ENCODE results near the gene RAB8B.

RAB8B gene

DNA sequence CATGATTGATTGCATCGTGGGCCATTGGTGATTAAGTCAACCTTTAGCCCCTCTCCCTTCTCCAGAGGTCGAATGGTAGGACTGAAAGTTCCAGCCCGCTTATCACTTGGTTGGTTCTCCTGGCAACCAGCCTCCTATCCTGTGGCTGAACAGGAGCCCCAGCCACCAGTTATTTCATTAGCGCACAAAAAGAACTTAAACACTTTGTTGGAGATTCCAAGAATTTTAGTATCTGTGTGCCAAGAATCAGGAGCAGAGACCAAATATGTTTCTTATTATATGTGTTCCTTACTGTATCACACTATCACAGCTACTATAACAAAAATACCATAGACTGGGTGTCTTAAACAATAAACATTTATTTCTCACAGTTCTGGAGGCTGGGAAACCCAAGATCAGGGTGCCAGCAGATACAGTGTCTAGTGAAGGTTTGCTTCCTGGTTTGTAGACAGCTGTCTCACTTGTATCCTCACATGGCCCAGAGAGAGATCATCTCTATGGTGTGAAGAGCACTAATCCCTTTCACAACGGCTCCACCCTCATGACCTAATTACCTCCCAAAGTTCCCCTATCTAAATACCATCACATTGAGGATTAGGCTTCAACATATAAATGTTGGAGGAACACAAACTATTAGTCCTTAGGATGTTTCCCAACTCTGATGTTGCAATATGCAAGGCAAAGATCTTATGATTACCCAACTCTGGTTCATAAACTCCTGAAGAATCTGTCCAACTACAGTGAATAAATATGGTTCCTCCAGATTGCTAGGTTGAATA lies 57.5 kb downstream of the RAB8B start:
- TF ChIP-seq, protein P1, sequence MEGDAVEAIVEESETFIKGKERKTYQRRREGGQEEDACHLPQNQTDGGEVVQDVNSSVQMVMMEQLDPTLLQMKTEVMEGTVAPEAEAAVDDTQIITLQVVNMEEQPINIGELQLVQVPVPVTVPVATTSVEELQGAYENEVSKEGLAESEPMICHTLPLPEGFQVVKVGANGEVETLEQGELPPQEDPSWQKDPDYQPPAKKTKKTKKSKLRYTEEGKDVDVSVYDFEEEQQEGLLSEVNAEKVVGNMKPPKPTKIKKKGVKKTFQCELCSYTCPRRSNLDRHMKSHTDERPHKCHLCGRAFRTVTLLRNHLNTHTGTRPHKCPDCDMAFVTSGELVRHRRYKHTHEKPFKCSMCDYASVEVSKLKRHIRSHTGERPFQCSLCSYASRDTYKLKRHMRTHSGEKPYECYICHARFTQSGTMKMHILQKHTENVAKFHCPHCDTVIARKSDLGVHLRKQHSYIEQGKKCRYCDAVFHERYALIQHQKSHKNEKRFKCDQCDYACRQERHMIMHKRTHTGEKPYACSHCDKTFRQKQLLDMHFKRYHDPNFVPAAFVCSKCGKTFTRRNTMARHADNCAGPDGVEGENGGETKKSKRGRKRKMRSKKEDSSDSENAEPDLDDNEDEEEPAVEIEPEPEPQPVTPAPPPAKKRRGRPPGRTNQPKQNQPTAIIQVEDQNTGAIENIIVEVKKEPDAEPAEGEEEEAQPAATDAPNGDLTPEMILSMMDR (IDR thresholded peaks at IDR 0.05) = no peak
- peak overlapping the region; percentile 8 to 25 for H3K27ac ChIP-seq
- H3K9me3 ChIP-seq = no peaks in the 10 kb centered on the region
- H3K36me3 ChIP-seq = peaks cover 0 to 27% (median 16%) of the 10 kb centered on the region in 3 donors
- H3K4me1 ChIP-seq = peaks cover 0 to 25% (median 5%) of the 10 kb centered on the region in 4 donors
- H3K4me3 ChIP-seq = no peak overlapping the region
- peak in 1 of 2 donors; percentile 58 for DNase-seq
- intact Hi-C loops (cut with DNase I; ENCODE audit: low total_unique reads) = no loop called here
- H3K27me3 ChIP-seq = no peaks in the 10 kb centered on the region

DNA sequence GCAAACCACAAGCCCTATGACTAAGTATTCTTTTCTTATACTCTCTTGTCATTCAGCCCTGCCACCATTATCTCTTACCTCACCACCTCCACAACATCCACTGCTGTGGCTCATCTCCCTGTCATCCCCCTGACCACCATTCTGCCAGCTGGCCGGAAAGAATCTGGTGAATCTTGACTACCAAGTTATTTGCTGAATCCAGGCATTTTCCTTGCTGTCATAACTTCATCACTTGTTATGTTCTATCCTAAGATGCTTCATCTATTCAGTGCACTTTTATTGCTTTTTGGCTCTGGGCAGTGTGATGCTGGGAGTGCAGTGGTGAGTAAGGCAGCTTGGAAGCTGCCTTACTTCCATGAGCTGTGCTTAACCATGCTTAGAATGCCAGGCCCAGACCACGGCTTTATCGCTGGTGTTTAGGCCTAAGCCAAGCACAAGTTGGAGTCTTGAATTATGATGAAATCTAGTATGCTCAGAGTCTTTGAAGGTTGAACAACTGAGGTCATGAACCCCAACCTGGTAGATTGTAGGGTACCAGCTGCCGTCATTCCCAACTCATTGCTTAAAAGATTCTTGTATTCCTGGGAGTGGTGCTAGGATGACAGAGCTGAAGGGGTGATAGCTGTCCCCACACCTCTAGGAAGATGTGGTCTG lies 61.0 kb downstream of the RAB8B start:
- DNase-seq = no peak
- peaks cover 0 to 16% (median 5%) of the 10 kb centered on the region in 4 donors for H3K4me1 ChIP-seq
- H3K9me3 ChIP-seq = no peaks in the 10 kb centered on the region
- H3K4me3 ChIP-seq = no peak overlapping the region
- H3K27me3 ChIP-seq = no peaks in the 10 kb centered on the region
- no peak overlapping the region for H3K27ac ChIP-seq
- TF ChIP-seq, protein P1 (IDR thresholded peaks at IDR 0.05) = no peak
- H3K36me3 ChIP-seq = peaks cover 0 to 27% (median 18%) of the 10 kb centered on the region in 3 donors
- intact Hi-C loops (cut with DNase I; ENCODE audit: low total_unique reads) = no loop called here

DNA sequence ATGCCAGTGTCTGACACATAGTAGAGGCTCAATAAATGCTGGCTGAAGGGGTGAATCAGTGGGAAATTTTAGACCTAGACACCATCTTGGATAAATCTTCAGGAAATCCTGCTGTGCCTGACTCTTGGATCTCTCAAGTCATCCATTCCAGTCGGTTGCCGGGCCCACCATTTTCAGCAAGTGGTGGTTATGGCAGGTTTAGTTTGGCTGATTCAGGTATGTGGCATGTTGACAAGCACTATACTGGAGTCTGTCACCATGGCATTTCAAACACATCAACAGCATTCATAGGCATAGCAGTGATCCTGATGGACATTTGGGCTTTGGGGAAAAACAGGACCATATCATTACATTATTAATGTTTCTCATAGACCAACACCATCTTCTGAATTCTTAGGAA lies 62.3 kb downstream of the RAB8B start:
- Histone ChIP-seq H3K36me3 (peaks cover 0 to 18% (median 14%) of the 10 kb centered on the region in 3 donors), H3K4me1 (peaks cover 0 to 20% (median 7%) of the 10 kb centered on the region in 4 donors), H3K4me3 (no peak overlapping the region), H3K27ac (no peak overlapping the region), H3K9me3 (no peaks in the 10 kb centered on the region), H3K27me3 (no peaks in the 10 kb centered on the region)
- no peak for DNase-seq
- TF ChIP-seq, protein P1 (IDR thresholded peaks at IDR 0.05) = no peak
- intact Hi-C loops (cut with DNase I; ENCODE audit: low total_unique reads) = no loop called here

DNA sequence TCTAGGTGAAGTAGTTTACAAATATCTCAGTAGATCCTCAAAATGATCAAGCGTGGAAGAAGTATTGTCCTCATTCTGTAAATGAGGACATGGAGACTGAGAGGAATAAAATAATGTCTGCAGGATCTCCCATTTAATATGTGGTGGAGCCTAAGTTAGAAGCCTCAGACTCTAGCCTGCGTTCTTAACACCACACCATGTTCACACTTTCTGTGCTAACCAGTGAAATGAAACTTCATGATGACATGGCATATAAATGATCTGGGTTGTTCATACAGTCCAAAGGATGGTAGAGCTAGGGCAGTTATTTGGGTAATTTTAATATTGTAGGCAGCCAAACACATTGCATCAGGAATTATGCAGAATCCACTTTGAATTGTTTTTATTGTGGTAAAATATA lies 62.9 kb downstream of the RAB8B start:
- H3K4me1 ChIP-seq = peaks cover 0 to 18% (median 7%) of the 10 kb centered on the region in 4 donors
- TF ChIP-seq, protein P1 (IDR thresholded peaks at IDR 0.05) = no peak
- no peak for DNase-seq
- no peak overlapping the region for H3K4me3 ChIP-seq
- no peaks in the 10 kb centered on the region for H3K27me3 ChIP-seq
- no peaks in the 10 kb centered on the region for H3K9me3 ChIP-seq
- intact Hi-C loops (cut with DNase I; ENCODE audit: low total_unique reads) = no loop called here
- H3K36me3 ChIP-seq = peaks cover 0 to 17% (median 14%) of the 10 kb centered on the region in 3 donors
- no peak overlapping the region for H3K27ac ChIP-seq

DNA sequence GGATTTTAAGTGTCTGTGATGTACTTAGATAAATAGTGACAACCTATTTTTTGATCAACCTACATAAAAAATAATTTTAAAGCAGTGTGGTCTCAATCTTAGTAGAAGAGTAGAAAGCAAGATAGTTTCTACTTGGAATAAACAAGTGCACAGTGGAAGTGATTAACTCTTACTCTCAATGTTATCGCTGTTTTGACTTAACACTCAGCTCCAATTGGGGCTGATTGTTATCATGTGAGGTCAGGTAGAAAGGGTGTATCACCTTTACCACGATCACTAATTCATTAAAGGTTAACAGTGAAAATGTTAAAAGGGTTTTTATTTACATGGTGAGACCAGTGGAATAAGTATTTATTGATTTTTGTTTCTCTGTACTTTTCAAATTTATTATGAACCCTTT lies 65.6 kb downstream of the RAB8B start:
- Histone ChIP-seq H3K27me3 (no peaks in the 10 kb centered on the region), H3K4me1 (peaks cover 0 to 11% (median 5%) of the 10 kb centered on the region in 4 donors), H3K27ac (no peak overlapping the region), H3K9me3 (no peaks in the 10 kb centered on the region), H3K4me3 (no peak overlapping the region), H3K36me3 (peaks cover 6 to 29% (median 26%) of the 10 kb centered on the region in 3 donors)
- no peak for DNase-seq
- TF ChIP-seq, protein P1 (IDR thresholded peaks at IDR 0.05) = no peak
- intact Hi-C loops (cut with DNase I; ENCODE audit: low total_unique reads) = no loop called here

All from tibial artery (tissue), 4 donors.